GM18508 (cell line): ENCODE results near the gene CDH5.

Source experiments
- ATAC-seq: cut with Tn5 transposase; IDR thresholded peaks from one replicate; pipeline ENCODE4 v1.9.1; 2021; ENCODE audit warnings: moderate number of reproducible peaks; ENCODE audit not compliant: insufficient read depth, unreplicated experiment

CDH5 gene

DNA sequence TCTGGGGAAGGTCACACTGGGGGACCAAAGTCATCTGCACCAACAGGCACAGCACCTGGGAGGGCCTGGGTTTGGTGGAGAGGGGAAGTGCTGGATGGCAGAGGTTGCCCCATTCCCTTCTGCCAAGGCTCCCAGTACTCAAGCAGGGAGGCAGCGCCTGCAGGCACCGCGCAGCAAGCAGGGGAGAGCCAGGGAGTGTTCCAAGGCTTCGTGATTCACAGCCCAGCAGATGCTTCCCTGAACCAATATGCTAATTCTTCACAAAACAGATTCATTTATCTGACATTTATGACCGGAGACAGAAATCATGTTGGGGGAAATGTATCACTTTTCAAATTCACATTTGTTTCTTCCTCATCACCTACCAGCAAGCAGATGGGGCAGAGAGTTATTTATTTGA, 13.4 kb upstream of the CDH5 start:
- ATAC-seq, result no peak

DNA sequence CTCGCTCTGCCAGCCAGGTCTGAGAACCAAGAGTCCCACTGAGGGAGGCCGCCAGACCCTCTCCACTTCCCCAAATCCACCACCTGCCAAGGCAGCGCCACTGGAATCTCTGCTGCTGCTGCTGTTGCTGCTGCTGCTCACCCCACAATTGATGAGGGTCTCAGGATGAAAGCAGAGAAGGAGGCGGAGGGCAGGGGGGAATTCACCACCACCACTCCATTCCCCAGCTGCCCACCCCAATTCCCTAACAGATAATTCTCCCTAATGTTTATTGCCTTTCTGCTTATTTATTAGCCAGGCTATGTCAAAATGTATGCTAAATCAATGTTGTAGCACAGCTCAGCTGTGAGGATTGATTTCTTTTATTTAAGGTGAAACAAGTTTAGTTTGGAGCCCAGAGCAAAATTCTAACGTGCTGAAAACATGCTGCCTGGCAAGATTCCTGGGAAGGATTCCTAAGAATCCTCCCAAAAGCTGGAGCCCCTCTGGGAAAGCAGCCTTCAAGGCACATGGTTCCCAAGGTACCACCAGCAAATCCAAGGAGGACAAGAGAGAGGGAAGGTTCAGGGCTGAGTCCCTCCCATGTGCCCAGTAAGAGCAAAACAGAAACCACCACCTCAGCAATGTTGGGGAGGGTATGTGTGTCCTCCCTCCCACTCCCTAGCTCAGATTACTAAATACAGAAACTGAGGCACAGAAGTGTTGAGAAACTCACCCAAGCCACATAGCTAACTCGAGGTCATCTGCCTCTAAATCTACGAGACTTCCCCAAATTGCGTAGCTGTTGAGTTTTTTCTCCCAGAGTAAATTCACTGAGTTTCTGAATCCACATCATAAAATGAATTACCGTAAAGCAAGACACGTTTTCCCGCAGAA, 12.2 kb upstream of the CDH5 start:
- ATAC-seq, result no peak

DNA sequence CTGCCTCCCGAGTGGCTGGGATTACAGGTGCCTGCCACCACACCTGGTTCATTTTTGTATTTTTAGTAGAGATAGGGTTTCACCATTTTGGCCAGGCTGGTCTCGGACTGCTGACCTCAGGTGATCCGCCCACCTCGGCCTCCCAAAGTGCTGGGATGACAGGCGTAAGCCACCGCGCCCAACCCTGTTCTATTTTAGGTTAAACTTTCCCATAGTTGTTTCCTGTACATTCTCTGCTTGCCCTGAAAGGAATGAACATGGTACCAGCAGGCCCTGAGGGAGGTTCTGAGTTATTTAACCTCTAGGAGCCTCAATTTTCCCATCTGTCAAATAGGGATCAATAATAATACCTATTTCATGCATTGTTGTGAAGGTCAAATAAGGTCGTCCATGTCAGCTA, 11.0 kb upstream of the CDH5 start:
- no peak for ATAC-seq

DNA sequence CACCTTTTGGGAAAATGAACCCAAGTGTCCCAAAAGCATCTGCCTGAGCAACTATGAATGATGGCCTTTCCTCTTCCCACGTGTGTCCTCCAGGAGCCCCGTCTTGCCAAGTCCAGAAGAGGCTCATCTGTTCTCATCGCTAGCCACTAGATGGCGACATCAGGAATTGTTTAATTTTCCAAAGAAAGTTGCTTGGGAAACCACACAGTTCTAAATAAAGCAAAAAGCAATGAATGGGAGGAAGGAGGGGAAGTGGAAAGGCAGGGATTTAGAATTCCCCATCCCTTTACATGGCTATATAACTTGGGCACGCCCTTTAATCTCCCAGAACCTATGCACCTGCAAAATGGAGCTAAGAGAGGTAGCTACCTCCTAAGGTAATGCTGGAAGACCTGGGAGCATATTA, 9.0 kb upstream of the CDH5 start:
- ATAC-seq, result no peak

DNA sequence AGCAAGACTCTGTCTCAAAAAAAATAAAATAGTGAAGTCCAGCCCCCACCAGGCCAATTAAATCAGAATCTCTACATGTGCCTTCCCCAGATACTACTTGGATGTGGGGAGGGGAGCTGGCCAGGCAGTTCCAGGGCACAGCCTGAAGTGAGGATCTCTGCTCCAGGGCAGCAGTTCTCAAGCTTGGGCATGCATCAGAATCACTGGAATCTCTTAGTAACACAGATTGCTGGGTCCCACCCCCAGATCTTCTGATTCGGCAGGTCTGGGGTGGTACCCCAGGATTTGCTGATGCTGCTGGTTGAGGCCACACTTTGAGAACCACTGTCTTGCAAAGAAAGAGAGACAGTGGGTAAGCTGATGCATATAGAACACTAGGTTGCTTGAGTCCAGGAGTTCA, 8.3 kb upstream of the CDH5 start:
- no peak for ATAC-seq

DNA sequence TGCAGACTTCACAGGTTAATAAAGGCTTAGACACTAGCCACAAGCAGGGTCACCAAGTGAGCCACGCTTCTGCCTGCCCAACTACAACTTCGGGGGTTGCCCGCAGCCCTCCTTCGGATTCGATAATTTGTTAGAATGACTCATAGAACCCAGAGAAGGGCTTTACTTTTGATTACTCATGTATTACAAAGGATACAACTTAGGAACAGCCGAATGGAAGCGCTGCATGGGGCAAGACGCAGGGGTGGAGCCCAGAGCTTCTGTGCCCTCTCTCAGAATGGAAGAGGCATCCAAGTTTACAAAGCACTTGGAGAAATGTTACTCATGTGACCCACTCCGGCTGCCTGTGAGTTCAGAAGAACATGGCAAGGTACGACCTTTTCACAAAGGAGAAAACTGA, 7.5 kb upstream of the CDH5 start:
- ATAC-seq, result no peak

DNA sequence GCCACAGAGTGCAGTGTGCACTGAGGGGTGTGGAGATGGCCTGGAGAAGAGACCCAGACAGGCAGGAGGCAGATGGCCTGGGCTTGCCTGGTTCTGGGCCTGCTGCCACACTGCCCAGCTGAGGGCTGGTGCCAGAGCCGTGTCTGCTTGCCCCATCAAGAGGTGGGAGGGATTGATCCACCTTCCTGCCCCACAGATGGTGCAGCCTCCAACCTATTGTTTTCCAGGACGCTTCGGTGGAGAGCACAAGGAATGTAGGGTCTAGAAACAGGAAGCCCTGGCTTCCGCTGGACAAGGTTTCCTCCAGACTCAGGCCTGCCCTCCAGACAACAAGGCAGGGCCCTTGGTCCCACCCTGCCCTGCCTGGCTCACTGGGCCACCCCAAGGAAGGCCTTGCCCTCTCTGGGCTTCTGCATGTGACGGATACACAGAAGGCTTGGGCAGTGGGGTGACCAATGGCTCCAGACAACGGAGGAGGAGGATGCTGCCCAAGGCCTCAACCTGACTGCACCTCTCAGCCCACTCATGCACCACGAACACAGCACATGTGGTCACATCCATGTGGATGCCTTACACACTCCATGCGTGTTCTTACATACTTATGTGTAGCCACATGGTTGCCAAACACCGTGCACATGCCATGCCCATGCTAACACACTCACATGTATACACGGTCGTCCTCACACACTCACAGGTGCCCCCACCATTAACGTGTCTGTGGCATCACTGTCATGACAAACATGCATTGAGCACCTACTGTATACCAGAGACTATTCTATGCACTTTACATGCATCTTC, 6.5 kb upstream of the CDH5 start:
- no peak for ATAC-seq

DNA sequence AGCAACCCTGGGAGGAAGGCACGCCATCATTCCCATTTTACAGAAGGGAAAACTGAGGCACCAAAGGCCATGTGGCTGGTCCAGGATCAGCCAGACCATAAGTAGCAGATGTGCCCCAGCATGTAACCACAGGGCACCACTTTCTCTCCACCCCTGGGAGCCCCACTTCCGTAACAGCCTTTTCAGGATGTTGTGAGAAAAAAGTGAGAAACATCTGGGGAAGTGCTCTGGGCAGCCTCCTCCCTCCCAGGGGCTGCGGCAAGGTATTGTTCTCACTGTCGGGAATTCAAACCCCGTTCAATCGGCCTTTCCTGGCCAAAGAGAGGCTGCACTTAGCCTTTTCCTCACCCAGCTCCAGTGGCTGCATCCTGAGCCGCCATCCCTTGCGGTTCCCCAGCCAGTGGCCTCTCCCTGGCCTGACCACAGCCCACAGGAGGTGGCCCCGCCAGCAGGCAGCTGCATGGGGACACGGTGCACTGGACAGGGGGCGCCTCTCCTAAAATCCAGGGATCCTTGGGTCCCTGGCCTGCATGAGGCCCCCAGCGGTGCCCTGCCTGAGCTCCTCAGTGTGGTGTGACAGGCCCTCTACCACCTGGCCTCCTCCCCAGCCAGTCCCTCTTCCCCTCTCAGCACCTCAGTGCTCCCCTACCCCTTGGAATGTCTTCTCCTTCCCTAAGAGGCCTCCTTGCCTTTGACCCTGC, 5.7 kb upstream of the CDH5 start:
- no peak for ATAC-seq

DNA sequence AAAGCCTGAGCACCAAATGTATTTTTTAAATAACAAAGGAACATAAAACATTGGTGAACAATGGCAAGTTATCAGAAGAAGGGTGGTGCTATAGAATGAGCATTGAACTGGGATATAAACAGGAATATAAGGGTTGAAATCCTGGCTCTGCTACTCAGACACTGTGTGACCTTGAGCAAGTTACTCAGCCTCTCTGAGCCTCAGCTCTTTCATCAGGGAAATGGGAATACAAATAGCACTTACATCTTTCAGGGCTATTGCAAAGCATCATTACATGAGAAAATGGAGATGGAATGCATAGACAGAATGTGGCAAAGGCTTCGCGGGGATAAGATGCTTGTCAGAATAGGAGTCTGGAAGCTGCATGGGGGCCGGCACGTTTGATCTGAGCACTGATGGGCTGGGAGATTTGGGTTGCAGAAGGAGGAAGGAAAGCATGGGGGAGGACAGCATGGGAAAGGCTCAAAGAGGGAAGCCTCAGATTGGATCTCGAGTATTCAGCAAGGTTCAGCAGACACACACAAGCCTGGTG, 4.8 kb upstream of the CDH5 start:
- no peak for ATAC-seq

DNA sequence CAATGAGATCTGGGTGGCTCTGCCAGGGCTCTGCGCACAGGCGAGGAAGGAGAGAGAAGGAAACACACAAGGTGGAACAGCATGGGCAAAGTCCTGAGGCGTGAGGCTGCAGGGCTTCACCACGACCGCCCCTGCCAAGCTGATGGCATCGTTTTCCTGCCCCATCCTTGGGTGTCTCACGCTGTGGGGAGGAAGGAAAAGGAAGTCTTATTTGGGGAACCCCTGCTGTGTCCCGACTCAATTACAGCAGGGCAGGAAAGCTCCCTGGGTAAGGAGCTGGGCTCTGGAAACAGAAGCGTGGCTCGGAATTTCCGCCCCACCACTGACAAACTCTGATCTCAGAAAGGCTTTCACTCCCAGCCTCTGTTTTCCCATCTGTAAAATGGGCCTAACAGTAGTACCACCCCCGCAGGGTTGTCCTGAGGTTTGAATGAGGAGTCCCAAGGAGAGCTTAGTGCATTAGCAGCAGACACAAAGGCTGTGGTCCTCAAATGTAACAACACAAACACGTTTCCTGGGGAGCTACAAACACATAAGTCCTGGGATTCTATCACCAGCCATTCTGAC, 3.2 kb upstream of the CDH5 start:
- no peak for ATAC-seq

DNA sequence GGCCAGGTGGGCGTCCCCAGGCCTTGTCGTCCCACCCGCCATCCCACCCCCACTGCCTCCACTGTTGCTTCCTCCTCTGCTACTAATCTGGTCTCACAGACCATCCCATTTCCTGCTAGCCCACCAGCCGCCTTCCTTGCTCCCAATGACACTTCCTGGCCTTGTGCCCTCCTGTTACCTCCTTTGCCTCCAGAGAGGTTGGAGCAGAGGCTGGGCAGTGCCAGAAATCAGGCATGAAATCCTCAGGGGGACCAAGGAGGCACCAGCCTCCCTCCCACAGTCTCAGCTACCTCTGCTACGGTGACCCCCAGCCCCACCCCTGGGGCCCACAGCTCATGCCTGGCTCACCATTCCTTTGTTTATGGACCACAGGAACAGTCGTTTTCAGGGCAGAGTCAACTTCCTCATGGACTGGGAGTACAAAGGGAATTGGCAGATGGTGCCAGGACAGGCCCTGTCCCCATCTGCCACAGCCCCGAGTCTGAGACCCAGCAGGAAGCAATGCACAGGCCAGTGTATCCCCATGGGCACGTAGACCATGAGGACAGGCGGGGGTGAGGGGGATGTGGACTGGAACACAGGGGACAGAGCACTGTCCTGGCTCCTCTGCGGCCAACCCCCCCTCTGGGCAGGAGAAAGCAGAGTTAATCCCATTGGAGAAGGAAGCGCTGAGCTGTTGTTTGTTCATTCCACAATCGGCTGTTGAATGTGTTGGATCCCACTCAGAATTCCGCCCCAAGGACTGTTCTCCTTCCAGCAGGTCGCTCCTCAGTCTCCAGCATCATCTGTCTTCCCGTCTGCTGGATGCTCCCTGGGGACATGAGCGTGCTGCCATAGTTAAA, 2.2 kb upstream of the CDH5 start:
- no peak for ATAC-seq

DNA sequence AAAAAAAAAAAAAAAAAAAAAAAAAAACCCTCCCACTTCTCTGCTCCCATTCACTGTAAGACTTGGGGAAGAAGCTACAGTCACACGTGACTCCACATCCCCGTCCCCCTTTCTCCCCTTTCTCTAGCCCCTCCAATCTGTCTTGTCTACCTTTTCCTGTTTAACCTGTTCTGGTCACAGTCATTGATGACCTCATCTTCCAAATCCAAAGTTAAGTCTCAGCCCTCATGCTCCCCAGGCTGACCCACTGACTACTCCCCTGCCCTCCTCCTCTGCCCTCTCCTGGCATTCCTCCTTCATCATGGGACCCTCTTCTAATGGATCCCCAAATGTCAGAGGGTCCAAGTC, 1.6 kb upstream of the CDH5 start:
- no peak for ATAC-seq

DNA sequence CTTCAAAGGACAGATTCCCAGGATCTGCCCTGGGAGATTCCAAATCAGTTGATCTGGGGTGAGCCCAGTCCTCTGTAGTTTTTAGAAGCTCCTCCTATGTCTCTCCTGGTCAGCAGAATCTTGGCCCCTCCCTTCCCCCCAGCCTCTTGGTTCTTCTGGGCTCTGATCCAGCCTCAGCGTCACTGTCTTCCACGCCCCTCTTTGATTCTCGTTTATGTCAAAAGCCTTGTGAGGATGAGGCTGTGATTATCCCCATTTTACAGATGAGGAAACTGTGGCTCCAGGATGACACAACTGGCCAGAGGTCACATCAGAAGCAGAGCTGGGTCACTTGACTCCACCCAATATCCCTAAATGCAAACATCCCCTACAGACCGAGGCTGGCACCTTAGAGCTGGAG, 840 bp upstream of the CDH5 start:
- no peak for ATAC-seq

DNA sequence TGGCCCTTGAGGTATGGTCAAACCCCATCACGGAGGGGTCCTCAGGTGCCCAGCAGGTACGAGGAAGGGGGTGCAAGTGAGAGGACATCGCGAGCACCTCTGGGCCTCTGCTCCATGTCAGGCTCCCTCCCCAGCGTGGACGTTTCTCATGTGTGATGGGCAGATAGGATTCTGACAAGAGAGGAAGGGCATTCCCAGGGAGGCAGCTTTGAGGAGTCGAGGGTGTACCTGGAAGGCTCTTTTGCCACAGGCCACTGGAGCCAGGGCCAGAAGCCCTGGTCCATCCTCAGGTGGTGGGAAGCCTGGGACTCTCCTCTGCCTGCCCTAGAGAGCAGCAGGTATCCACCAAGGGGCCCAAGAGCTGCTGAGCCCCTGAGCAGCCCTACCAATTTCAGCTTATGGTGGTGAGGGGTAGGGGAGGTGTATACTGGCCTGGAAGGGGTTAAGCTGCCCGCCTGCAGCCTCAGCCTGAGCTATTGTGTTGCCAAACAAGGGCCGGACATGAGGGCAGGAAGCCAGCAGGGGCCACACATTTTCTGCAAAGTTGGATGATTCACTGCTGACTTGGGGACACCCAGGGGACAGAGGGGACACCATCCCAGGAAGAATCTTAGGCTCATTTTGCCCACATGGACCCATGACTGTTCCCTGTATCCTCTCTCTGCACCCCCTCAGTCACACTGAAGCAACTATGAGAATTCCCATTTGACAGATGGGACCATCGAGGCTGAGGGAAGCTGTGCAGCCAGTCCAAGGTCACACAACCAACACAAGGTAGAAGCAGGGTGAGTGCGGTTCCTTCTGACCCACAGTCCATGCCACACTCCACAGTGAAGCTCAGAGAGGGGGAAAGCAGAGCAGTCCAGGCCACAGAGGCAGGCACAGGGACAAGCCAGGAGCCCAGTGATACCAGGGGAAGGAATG, 1.7 kb downstream of the CDH5 start:
- no peak for ATAC-seq

DNA sequence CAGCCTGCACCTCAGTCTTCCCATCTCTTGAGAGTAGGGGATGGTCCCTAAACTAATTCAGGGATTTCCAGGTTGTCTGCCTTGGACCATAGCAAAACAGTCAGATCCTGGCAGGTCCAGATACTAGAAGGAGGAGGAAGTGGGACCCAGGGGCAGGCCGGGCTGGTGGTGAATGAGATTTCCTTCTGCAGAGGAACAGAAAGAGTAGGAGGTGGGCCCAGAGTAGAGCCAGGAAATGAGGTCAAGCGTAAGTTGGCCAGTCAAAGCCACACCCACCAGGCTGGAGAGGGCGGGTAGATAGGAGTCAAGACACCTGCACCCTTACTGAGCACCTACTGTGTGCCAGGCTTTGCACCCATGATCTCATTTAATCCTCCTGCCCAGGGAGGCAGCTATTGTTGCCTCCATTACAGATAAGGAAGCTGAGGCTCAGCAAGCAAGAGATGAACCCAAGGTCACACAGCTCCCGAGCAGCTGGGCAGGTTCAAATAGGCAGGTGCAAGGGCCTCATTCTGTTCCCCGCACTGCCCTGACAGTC, 2.6 kb downstream of the CDH5 start:
- no peak for ATAC-seq

DNA sequence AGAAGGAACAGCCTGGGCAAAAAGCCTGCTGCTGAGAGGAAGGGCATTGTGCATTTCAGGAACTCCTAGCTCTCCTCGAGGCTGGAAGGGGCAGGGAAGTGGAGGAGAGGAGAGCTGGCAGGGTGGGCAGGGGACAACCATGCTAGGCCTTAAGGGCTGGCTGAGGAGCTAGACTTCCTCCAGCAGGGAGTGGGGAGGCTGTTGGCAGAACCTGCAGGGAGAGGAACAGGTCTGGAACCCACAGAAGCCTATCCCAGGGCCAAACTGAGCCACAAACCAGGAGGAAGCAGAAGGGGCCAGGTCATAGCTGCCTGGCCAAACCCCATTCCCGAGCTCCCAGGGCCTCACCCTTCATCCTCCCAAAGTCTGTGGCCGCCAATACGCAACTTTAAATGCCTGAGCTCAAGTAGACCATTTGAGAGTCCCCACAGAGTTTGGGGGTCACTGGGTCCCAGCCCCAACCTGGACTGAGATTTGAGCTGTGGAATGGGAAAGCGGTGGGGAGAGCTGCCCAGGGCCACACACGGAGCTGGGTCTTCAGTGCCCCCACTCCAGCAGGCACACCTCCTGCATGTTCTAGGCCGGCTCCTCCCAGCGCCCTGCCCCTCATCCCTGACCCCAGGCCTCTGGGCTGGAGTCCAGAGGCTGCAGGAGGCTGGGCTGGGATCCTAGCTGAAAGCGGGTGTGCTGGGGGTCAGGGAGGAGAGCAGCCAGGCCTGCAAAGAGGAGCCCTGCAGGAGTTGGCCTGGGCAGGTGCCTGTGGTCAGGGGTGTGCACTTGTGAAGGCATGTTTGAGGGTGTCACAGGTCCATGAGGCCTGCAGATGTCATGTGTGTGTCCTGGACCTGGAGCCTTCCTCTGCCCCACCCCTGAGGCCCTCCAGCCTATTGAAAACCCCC, 4.5 kb downstream of the CDH5 start:
- no peak for ATAC-seq

DNA sequence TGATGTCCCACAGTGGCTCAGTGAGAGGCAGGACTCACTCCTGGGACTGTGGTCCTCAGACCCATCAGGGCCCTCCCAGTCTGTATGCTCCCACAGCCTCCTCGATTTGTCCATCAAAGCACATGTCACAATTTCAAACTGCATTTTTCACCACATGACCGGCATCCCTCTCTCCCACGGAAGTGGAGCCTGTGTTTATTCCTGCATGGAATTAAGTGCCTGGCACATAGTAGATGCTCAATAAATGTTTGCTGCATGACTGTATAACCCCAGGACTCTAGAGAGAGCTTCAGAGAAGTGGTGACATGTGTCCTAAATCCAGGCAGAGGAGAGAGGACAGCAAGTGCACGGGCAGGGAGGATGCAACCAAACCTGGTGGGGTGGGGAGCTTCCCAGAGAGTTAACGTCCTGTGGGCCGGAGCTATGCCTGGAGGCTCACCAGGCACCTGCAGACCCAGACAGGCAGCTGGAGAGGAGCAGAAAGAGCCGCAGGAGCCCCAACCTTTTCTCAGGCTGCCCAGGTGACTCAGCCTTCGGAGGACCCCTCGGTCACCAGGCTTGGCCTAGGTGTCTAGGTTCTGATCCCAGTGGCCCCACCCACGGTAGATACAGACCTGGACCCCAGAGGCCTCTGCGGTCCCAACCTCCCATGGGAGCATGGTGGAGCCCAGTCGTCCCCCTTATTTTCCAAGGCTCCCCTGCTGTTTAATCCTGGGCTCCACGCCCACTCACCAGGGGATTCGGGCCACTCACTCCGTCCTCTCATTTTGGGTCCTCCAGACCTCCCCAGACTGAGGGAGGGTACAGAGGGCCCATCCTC, 5.8 kb downstream of the CDH5 start:
- no peak for ATAC-seq
